H4 (cell line): ENCODE results near the gene WFDC9. TPM values are rescaled to one million over a fixed set of nuclear protein-coding genes. Genes with fewer than 3 reads are reported as not detected.
"Not testable (repeated sequence)": the region's sequence is repeated elsewhere in the genome, so short reads cannot be mapped to it uniquely, and the experiment has no call there.

Experiments used
- DNase-seq: peaks from one replicate; pipeline ENCODE4 v3.0.0-alpha.2; 2015; ENCODE audit warnings: low spot score
- total RNA-seq: library from RNA; depleted of rRNA; stranded (reverse); fragments of >200 nt; shearing (Covaris generic); gene quantifications from 2 replicates; pipeline ENCODE4 v1.2.3, GENCODE V29; 2014; rRNA removed

The WFDC9 gene
- total RNA-seq, 1 experiment from 2014 or later = not detected

DNA sequence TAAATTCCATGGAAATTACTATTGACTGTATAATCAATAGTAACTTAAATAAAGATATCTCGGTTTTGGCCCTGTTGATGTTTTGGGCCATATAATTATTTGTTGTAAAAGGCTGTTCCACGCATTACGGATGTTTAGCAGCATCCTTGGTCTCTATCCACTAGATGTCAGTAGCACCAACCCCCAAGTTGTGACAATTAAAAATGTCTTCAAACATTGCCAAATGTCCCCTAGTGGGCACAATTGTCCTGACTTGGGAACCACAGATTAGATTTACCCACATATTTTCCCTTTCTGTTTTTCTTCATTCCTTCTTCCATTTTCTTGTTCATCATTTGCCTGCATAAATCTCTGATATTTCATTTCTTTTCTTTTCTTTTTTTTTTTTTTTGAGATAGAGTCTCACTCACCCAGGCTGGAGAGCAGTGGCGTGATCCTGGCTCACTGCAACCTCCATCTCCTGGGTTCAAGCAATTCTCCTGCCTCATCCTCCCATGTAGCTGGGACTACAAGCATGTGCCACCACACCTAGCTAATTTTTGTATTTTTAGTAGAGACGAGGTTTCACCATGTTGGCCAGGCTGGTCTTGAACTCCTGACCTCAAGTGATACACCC is 38.4 kb downstream of the WFDC9 start:
- DNase-seq = peak; percentile 73

DNA sequence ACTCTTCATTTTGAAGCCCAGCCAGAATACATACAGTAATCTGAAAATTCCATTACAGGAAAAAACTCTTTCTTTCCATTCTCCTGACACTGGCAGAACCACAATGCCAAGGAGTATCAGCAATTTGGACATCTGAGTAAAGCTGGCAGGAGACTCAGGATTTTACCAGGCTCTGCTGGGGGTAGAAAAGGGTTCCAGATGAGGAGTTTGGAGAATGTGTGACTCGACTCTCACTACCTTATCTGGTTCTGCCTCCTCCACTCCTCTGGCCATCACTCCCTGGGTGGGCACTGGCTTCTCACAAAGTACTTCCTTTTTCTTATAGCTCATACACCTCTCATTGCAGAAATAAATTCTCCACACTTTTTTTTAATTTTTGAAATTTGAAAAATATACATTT is 41.4 kb downstream of the WFDC9 start:
- no peak for DNase-seq

DNA sequence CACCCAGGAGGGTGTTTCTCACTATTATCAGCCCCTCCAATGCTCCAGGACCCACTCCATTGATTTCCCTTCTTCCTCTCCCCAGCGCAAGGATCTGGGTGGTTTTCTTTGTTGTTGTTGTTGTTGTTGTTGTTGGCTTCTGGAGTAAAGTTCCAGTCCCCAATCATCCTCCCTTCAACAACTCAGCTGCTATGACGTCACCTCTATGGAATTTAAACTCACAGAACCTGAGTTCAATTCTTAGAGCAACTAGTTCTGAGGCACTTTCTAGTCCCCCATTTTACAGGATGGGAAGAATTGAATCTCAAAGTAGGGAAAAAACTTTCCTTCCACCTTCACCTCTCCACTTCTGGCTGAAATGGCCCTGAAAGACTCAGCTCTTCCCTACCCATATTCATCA is 42.3 kb downstream of the WFDC9 start:
- DNase-seq = no peak

DNA sequence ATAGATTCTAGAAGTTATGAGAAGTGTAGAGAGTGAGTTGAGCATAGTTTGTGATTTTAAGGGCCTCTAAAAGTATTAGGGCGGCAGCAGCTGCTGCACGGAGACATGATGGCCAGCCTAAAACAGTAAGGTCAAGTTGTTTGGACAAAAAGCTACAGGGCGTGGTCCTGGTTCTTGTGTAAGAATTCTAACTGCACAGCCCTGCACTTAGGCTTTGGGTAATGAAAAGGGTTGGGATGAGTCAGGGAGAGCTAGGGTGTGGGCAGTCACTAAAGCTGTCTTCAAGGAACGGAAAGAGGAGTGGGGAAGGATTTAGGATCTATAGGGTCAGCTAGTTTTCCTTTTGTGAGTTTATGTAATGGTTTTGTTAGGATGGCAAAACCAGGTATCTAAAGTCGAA is 45.1 kb downstream of the WFDC9 start:
- not testable (repeated sequence) for DNase-seq

DNA sequence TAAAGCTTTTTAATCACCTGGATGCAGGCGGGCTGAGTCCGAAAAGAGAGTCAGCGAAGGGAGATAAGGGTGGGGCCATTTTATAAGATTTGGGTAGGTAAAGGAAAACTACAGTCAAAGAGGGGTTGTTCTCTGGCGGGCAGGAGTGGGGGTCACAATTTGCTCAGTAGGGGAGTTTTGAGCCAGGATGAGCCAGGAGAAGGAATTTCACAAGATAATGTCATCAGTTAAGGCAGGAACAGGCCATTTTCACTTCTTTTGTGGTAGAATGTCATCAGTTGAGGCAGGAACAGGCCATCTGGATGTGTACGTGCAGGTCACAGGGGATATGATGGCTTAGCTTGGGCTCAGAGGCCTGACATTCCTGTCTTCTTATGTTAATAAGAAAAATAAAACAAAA is 46.8 kb downstream of the WFDC9 start:
- not testable (repeated sequence) for DNase-seq

DNA sequence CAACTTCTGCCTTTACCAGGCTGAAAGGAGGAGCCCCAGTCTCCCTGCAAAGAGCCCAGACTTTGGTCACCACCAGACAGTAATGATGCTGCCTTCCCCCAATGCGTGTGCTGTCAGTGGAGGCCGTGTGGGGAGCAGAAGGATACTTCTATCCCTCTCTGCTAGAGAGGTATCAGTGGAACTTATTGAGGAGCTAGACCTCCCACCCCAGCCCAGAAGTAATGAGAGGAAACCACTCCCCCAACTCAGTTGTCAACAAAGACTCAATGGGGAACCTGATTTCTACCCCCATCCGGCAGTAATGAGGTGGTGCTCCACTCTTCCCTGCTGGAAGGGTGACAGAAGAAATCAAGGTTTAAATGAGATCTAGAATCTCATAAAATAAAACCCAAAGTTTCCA is 47.6 kb downstream of the WFDC9 start:
- no peak for DNase-seq

DNA sequence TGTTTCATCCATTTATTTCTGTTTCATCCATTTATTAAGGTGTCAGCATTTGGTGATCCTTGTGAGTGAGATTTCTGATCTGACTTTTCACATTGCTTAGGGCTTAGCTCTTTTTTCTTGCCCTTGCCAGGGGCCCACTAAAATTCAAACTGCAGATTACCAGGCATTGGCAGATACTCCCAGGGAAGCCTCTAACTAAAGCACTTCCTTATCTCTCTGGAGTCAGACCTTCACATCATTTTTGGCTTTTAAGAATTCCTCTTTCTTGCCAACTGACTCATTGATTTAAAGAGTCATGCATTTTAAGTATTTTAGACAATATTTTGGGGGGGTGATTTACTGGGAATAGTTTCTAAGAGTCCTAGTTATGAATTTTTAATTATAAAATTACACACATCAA is 49.4 kb downstream of the WFDC9 start:
- no peak for DNase-seq

DNA sequence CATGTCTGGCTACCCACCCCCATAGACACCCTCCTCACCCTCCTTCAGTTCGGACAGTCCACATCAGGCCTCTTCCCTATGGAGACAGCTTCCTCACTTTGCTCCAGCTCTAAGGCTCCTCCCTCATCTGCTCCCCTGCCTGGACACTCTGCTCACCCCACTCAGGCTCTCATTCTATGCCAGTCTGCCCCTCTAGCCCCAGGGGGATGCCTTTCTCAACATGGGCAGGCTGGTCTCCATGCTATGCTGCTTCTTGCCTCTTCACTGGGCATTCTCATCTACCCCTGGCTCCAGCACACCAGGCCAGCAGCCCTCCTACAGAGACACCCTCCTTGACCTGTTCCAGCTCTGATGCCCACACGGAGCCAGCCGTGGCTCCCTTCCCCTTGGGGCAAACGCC is 51.9 kb downstream of the WFDC9 start, which contains the start of gene WFDC8:
TSS of gene WFDC8 (minus strand) at position 101 of the 400 bp plus-strand sequence. CDS start at position 64, 37 bp downstream.
- DNase-seq = no peak

DNA sequence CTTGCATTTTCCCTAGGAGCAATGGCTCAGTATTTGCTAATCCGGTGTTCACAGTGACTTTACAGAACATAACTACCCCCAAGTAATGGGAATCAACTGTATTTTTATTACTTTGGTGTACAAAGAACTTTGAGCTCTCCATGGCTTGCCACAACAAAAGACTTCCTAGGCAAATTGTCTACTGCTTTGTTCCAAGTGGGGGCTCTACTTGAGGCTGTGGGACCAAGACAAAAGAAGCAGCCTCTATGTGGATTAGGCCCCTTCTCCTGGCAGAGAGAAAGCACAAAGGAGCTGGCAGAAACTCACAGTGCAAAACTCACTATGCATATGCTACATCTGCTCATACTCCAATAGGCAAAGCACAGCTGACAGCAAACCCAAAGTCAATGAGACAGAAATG is 52.9 kb downstream of the WFDC9 start:
- DNase-seq = no peak

DNA sequence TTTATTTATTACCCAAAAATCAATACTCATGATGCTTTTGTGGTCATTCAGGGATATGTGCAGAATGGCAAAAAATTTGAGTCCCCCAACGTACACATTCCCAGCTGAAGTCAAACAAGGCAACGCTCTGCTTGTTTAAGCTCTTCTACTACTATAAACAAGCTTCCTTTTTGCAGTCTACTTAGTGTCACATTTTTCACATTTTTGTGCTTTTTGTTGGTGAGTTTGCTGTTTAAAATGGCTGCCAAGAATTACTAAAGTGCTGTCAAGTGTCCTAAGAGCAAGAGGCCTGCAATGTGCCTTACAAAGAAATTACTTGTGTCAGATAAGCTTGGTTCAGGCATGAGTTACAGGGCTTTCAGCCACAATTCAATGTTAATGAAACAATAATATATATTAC is 54.1 kb downstream of the WFDC9 start:
- no peak for DNase-seq

DNA sequence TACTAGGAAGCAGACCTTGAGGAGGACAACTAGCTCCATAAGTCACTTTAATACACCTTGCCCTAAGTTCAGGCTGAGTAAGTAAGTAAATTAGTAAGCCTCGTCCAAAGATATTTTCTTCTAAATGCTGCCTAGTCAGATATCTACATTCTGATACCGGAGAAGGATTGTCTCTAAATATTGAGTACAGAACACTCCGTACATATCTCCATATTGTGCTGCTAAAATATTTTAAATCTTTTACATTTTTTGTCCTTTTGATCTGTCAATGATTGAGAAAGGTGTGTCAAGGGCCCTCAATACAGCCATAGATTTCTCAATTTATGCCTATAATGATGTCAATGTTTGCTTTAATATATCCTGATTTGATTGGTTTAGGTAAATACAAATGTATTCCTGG is 55.2 kb downstream of the WFDC9 start:
- no peak for DNase-seq

DNA sequence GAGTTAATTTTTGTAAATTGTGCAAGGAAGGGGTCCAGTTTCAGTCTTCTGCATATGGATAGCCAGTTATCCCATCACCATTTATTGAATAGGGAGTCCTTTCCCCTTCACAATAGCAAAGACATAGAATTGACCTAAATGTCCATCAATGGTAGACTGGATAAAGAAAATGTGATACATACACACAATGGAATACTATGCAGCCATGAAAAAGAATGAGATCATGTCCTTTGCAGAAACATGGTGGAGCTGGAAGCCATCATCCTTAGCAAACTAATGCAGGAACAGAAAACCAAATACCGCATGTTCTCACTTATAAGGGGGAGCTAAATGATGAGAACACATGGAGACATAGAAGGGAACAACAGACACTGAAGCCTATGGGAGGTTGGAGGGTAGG is 61.4 kb downstream of the WFDC9 start:
- DNase-seq = not testable (repeated sequence)

DNA sequence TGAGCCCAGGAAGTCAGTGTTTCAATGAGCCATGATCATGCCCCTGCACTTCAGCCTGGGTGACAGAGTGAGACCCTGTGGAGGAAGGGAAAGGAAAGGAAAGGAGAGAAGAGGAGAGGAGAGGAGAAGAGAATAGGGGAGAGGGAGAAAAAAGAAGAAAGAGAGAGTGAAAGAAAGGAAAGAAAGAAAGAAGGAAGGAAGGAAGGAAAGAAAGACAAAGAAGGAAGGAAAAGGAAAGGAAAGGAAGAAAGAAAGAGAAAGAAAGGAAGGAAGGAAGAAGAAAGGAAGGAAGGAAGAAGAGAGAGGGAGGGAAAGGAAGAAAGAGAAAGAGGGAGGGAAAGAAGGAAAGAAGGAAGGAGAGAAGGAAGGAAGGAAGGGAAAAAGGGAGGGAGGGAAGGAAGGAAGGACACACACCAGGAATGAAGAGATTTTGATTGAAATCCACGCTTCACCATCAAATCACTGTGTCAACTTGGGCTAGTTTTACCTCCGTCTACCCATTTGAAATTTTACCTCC is 66.3 kb downstream of the WFDC9 start:
- no peak for DNase-seq

Other genes with a start within 250 kb of the WFDC9 start
- gene DBNDD2, start 223.0 kb downstream of the WFDC9 start, total RNA-seq = 2.7 and 3.8 TPM in 2 replicates
- gene PIGT, start 215.1 kb downstream of the WFDC9 start, total RNA-seq = 83.5 and 118 TPM in 2 replicates
- not detected in 2 replicates for gene WFDC2, start 161.5 kb downstream of the WFDC9 start, total RNA-seq
- gene SPINT3, start 115.7 kb downstream of the WFDC9 start, total RNA-seq = not detected in 2 replicates
- not detected in 2 replicates for gene WFDC6, start 91.8 kb downstream of the WFDC9 start, total RNA-seq
- gene EPPIN, start 83.9 kb downstream of the WFDC9 start, total RNA-seq = not detected in 2 replicates
- gene WFDC8, start 52.0 kb downstream of the WFDC9 start, total RNA-seq = not detected in 2 replicates
- gene WFDC10A, start 1.5 kb downstream of the WFDC9 start, total RNA-seq = not detected in 2 replicates
- not detected in 2 replicates for gene WFDC11, start 39.0 kb upstream of the WFDC9 start, total RNA-seq
- not detected in 2 replicates for gene WFDC13, start 70.8 kb upstream of the WFDC9 start, total RNA-seq
- gene WFDC10B, start 73.7 kb upstream of the WFDC9 start, total RNA-seq = not detected in 2 replicates
- not detected in 2 replicates for gene SPINT4, start 91.1 kb upstream of the WFDC9 start, total RNA-seq
- gene WFDC3, start 160.6 kb upstream of the WFDC9 start, total RNA-seq = 0.52 and 9.8 TPM in 2 replicates
- 22.4 and 22.6 TPM in 2 replicates for gene DNTTIP1, start 160.7 kb upstream of the WFDC9 start, total RNA-seq
- gene UBE2C, start 181.4 kb upstream of the WFDC9 start, total RNA-seq = 194 and 288 TPM in 2 replicates
- not detected in 2 replicates for gene TNNC2, start 196.0 kb upstream of the WFDC9 start, total RNA-seq
- 17.1 and 22.3 TPM in 2 replicates for gene SNX21, start 202.5 kb upstream of the WFDC9 start, total RNA-seq
- gene ACOT8, start 226.1 kb upstream of the WFDC9 start, total RNA-seq = 43.1 and 47.4 TPM in 2 replicates
- 3.5 and 4.6 TPM in 2 replicates for gene ZSWIM3, start 226.3 kb upstream of the WFDC9 start, total RNA-seq
- gene ZSWIM1, start 249.9 kb upstream of the WFDC9 start, total RNA-seq = 7.2 and 10.2 TPM in 2 replicates